HG03196 (cell line): ENCODE data around the gene BET1L.
"Not testable (repeated sequence)": the region's sequence is repeated elsewhere in the genome, so short reads cannot be mapped to it uniquely, and the experiment has no call there.

Experiments
- ATAC-seq: cut with Tn5 transposase; IDR thresholded peaks from one replicate; pipeline ENCODE4 v1.9.1; 2021; ENCODE audit not compliant: unreplicated experiment

The BET1L gene

DNA sequence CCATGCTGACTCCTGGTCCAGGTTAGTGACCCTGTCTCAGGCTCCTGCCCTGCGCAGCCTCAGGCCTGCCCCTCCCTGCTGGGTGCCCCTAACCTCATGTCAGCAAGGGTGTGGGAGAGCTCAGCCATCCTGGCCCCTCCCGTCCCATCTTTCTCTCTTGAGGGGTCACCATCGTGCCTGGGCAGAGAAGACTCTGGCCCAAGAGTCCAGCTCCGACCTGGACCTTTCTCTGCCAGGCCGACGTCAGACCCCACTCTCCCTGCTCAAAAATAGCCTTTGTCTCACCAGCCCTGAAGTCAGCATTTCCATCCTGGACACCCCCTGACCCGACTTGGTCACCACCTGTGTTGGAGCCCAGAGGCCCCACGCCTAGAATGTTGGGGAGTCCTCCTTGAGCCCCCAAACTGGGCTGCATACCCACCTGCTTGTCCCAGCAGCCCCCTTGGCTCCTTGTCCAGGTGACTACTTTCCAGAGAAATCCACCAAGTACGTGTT, 9.4 kb downstream of the BET1L start:
- no peak for ATAC-seq

DNA sequence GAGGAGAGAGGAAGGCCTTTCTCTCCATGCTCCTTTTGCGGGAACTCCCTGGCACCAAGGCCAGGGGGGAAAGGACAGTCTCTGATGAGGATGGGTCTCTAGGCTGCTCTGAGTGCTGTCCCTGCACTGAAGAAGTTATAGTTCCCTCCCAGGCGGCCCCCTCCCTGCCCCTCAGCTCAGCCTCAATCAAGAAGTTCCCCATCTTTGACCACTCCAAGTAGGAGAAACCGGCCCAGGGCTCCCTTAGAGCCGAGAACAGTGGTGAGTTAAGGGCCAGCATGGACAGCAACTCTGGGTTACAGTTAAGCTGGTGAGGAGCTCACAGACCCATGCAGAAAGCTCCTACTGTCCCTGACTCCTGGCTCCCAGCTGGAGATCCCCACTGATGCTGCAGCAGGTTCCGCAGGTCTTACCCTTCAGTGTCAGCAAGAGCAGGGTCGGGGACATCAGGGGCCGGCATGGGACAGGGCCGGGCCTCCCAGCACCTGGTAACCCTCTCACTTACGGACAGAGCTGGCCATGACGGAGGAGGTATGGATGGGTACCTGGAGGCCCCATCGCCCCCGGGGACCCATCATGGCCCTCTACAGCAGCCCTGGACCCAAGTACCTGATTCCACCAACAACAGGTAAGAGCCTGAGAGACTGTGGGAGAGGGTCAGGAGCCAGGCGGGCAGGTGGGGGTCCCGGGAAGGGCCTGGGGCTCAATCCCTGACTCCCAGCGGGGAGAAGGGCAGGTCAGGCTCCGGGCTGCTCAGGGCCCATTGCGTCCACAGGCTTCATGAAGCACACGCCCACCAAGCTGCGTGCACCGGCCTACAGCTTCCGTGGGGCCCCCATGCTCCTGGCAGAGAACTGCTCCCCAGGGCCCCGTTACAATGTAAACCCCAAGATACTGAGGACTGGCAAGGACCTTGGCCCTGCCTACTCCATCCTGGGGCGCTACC, 10.1 kb downstream of the BET1L start:
- ATAC-seq = no peak

DNA sequence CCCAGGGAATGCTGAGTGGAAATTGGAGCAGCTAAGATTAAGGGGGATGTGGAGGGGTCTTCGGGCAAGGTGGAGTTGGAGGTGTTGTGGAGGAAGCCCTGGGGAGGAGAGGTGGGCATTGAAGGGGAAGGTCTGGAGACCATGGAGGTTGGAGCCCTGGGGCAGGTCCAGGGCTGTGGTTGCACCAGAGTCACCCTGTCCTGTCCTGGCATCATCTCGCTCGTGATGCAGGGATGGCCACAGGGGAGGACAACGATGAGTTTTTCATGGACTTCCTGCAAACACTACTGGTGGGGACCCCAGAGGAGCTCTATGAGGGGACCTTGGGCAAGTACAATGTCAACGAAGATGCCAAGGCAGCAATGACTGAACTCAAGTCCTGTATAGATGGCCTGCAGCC, 13.7 kb downstream of the BET1L start:
- not testable (repeated sequence) for ATAC-seq

DNA sequence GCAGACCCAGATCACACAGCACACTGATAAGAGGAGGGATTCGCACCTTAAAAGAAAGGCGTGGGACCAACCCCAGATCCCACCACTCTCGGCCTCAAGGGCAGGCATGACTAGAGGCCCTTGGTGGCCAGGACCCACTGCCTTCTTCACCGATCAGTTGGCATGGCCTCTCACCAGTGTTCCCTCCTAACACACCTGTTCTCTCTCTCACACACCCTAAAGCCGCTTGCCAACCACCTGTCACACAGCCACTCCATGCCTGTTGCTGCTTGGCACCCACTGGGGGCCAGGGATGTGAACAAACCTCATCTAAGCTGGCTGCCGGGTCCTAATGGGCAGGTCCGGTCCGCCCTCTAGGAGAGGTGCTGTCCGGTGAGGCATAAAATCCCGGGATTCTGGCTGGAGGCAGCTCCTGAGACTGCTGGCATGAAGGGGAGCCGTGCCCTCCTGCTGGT, 14.5 kb downstream of the BET1L start, which contains the start of gene SCGB1C1:
TSS of gene SCGB1C1 (plus strand) at position 405 of the 455 bp plus-strand sequence. CDS start at position 427, 22 bp downstream.
- ATAC-seq = not testable (repeated sequence)

DNA sequence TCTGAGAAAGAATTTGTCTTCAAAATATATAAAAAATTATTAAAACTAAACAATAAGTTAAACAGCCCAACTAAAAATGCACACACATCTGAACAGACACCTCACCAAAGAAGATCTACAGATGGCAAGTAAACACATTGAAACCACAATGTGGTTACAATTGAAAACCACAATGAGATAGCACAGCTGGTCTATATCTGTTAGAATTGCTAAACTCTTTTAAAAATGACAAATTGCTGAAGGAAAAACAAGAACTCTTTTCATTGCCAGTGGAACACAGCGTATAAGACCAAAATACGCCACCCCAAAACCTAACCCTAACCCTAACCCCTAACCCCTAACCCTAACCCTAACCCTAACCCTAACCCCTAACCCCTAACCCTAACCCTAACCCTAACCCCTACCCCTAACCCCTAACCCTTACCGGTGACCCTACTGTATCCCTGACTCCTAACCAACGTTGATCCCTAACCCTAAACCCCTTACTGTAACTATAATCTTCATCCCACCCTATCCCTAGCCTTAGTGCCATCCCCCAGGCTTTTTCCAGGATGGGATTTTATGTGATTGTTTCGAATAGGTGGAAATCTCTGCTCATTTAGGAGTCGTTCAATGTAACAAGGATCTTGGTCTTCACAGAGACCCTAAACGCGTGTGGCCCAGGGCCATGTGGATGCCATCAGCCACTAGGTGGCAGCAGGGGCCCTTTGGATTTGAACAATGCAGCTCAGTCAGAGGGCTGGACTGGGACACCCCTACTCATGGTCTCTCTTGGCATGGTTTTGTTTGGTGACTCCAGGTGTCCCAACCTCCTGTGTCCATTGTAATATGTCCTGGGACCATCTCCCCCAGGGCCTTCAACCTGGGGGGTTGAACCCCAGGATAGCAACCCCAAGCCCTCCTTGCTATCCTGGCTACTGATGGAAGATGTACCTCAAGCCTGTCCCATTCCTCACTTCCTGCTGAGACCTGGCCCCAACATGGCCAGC, 15.4 kb downstream of the BET1L start:
- not testable (repeated sequence) for ATAC-seq

DNA sequence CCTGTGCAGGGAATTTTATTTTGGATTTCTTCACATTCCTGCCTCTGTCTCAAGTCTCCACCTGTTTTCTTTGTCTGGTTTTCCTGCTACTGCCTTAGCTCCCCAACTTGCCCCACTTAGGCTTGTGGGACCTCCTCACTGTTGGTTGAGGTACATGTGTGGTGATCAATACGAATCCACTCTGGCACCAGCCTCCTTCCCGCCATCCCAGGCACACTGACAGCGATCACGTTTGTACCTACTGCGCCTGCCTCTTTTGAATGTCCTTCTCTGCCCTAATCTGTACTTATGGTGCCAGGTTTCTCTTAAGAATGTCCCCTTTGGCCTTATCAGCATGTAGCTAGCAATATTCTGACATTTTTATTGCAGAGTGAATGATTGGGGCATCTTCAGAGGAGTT, 16.7 kb downstream of the BET1L start:
- ATAC-seq = not testable (repeated sequence)

DNA sequence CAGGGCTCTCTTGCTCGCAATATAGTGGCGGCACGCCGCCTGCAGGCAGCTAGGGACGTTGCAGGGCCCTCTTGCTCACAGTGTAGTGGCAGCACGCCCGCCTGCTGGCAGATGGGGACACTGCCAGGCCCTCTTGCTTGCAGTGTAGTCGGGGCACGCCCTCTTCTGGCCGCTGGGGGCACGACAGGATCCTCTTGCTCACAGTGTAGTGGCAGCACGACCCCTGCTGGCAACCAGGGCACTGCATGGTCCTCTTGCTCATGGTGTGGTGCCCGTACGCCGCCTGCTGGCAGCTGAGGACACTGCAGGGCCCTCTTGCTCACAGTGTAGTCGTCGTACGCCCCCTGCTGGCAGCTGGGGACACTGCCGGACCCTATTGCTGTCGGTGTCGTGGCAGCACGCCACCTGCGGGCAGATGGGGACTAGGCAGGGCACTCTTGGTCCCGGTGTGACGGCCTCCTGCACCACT, 17.3 kb downstream of the BET1L start:
- ATAC-seq = peak; percentile 73

DNA sequence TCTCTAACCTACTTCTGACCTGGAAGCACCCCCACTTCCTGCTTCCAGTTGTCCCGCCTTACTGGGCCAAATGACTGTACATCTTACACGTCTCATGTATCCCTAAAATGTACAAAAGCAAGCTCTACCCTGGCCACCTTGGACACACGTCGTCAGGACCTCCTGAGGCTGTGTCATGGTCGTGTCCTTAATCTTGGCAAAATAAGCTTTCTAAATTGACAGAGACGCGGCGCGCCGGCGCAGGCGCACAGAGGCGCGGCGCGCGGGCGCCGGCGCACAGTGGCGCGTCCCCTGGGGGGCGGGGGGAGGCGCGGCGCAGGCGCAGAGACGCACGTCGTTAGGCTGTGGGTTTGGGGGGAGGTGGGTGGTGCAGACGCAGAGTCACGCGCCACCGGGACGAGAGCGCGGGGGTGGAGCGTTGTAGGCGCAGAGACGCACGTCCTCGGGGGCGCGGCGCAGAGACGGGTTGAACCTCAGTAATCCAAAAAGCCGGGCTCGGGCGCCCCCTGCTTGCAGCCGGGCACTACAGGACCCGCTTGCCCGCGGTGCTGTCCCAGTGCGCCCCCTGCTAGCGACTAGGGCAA, 17.9 kb downstream of the BET1L start:
- peak; percentile 20 for ATAC-seq

DNA sequence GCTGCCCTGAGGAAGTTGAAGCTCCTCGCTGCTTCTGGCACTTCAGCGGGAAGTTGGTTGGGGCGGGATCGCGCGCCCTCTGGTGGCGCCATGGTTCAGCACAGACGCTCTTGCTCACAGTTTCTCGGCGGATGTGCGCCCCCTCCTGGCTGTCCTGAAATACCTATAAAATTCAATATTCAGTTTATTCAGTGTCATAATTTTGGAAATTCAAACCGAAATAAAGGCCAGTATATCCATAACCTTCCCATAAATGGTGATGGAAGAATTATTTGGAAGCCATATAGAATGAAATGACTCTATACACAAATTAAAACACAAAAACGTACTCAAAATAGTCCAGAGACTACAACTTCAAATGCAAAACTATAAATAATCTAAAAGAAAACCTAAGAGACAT, 27.0 kb downstream of the BET1L start:
- ATAC-seq = not testable (repeated sequence)
